ENCODE data around the gene SEMA4D.
"Not testable (repeated sequence)": the region's sequence is repeated elsewhere in the genome, so short reads cannot be mapped to it uniquely, and the experiment has no call there.

Gene SEMA4D

GRCh38 chr9:89482056-89482851, 15.7 kb downstream of the SEMA4D start:
- DNase-seq (ENCODE audit: low read depth, low spot score): no peak
- Histone ChIP-seq H3K9me3 (ENCODE audit: insufficient read depth, low read length) (peaks cover 4% of the 10 kb centered on the region; the same call in 1 of the 2 replicates), H3K4me3 (ENCODE audit: insufficient read length, low read depth) (no peak overlapping the region), H3K9ac (ENCODE audit: insufficient read length, low read depth) (peak overlapping the region; percentile 34), H3K36me3 (ENCODE audit: insufficient read depth, insufficient read length, low read length) (no peaks in the 10 kb centered on the region), H3K27me3 (ENCODE audit: insufficient read depth, insufficient read length) (no peaks in the 10 kb centered on the region), H3K4me1 (ENCODE audit: insufficient read depth, insufficient read length) (peaks cover 5% of the 10 kb centered on the region)
- TF ChIP-seq YY1 (IDR thresholded peaks at IDR 0.05; ENCODE audit: insufficient read depth, insufficient read length): no peak
- TF ChIP-seq SUZ12 (IDR thresholded peaks at IDR 0.05; ENCODE audit: extremely low read depth, insufficient read depth, insufficient read length): no peak
- no peak for TF ChIP-seq ZNF274 (IDR thresholded peaks at IDR 0.05; ENCODE audit: low read depth, low read length)

GRCh38 chr9:89481538-89481915, 16.4 kb downstream of the SEMA4D start:
- peaks cover 5% of the 10 kb centered on the region for H3K4me1 ChIP-seq (ENCODE audit: insufficient read depth, insufficient read length)
- DNase-seq (ENCODE audit: low read depth, low spot score): no peak
- H3K27me3 ChIP-seq (ENCODE audit: insufficient read depth, insufficient read length): no peaks in the 10 kb centered on the region
- no peak overlapping the region for H3K9ac ChIP-seq (ENCODE audit: insufficient read length, low read depth)
- TF ChIP-seq SUZ12 (IDR thresholded peaks at IDR 0.05; ENCODE audit: extremely low read depth, insufficient read depth, insufficient read length) (no peak), ZNF274 (IDR thresholded peaks at IDR 0.05; ENCODE audit: low read depth, low read length) (no peak), YY1 (IDR thresholded peaks at IDR 0.05; ENCODE audit: insufficient read depth, insufficient read length) (no peak)
- peaks cover 4% of the 10 kb centered on the region; the same call in 1 of the 2 replicates for H3K9me3 ChIP-seq (ENCODE audit: insufficient read depth, low read length)
- H3K36me3 ChIP-seq (ENCODE audit: insufficient read depth, insufficient read length, low read length): no peaks in the 10 kb centered on the region
- no peak overlapping the region for H3K4me3 ChIP-seq (ENCODE audit: insufficient read length, low read depth)

- DNase-seq (ENCODE audit: low read depth, low spot score): no peak
- peaks cover 5% of the 10 kb centered on the region for H3K4me1 ChIP-seq (ENCODE audit: insufficient read depth, insufficient read length)
- H3K27me3 ChIP-seq (ENCODE audit: insufficient read depth, insufficient read length): no peaks in the 10 kb centered on the region
- H3K9ac ChIP-seq (ENCODE audit: insufficient read length, low read depth): no peak overlapping the region
- H3K9me3 ChIP-seq (ENCODE audit: insufficient read depth, low read length): peaks cover 4% of the 10 kb centered on the region; the same call in 1 of the 2 replicates
- TF ChIP-seq YY1 (IDR thresholded peaks at IDR 0.05; ENCODE audit: insufficient read depth, insufficient read length) (no peak), SUZ12 (IDR thresholded peaks at IDR 0.05; ENCODE audit: extremely low read depth, insufficient read depth, insufficient read length) (no peak), ZNF274 (IDR thresholded peaks at IDR 0.05; ENCODE audit: low read depth, low read length) (no peak)
- no peak overlapping the region for H3K4me3 ChIP-seq (ENCODE audit: insufficient read length, low read depth)
- H3K36me3 ChIP-seq (ENCODE audit: insufficient read depth, insufficient read length, low read length): no peaks in the 10 kb centered on the region
These were observed 16.9 kb downstream of the SEMA4D start for GRCh38 chr9:89480825-89481537.

GRCh38 chr9:89480372-89480771, 17.5 kb downstream of the SEMA4D start:
- not testable (repeated sequence) for H3K27me3 ChIP-seq (ENCODE audit: insufficient read depth, insufficient read length); H3K9ac ChIP-seq (ENCODE audit: insufficient read length, low read depth); H3K9me3 ChIP-seq (ENCODE audit: insufficient read depth, low read length); H3K36me3 ChIP-seq (ENCODE audit: insufficient read depth, insufficient read length, low read length); H3K4me3 ChIP-seq (ENCODE audit: insufficient read length, low read depth); H3K4me1 ChIP-seq (ENCODE audit: insufficient read depth, insufficient read length); DNase-seq (ENCODE audit: low read depth, low spot score)

GRCh38 chr9:89479669-89480011, 18.3 kb downstream of the SEMA4D start:
- H3K9ac ChIP-seq (ENCODE audit: insufficient read length, low read depth); DNase-seq (ENCODE audit: low read depth, low spot score); H3K9me3 ChIP-seq (ENCODE audit: insufficient read depth, low read length); H3K36me3 ChIP-seq (ENCODE audit: insufficient read depth, insufficient read length, low read length); H3K4me3 ChIP-seq (ENCODE audit: insufficient read length, low read depth); H3K4me1 ChIP-seq (ENCODE audit: insufficient read depth, insufficient read length); H3K27me3 ChIP-seq (ENCODE audit: insufficient read depth, insufficient read length): not testable (repeated sequence)

- Histone ChIP-seq H3K9me3 (ENCODE audit: insufficient read depth, low read length) (peaks cover 4% of the 10 kb centered on the region; the same call in 1 of the 2 replicates), H3K4me1 (ENCODE audit: insufficient read depth, insufficient read length) (peaks cover 5% of the 10 kb centered on the region), H3K27me3 (ENCODE audit: insufficient read depth, insufficient read length) (no peaks in the 10 kb centered on the region), H3K36me3 (ENCODE audit: insufficient read depth, insufficient read length, low read length) (peaks cover 2% of the 10 kb centered on the region), H3K9ac (ENCODE audit: insufficient read length, low read depth) (no peak overlapping the region), H3K4me3 (ENCODE audit: insufficient read length, low read depth) (no peak overlapping the region)
- no peak for DNase-seq (ENCODE audit: low read depth, low spot score)
- no peak for TF ChIP-seq YY1 (IDR thresholded peaks at IDR 0.05; ENCODE audit: insufficient read depth, insufficient read length)
These were observed 18.9 kb downstream of the SEMA4D start for GRCh38 chr9:89478821-89479668.

Measured in NT2/D1 (cell line).